SU-DHL-6 (cell line): ENCODE results near the gene CDC16.

Experiments
- H2AFZ ChIP-seq: fragments of 200-600 bp; sonication (generic); 2 replicates; pipeline ENCODE4 v1.6.1; 2014; ENCODE audit warnings: low read depth, mild to moderate bottlenecking, moderate library complexity, mixed read lengths, antibody characterized with exemption, low read length; ENCODE audit not compliant: severe bottlenecking
- H3F3A ChIP-seq: fragments of 200-600 bp; shearing (Covaris generic); 2 replicates; pipeline ENCODE4 v1.6.0; 2016; ENCODE audit warnings: antibody characterized with exemption, mild to moderate bottlenecking; ENCODE audit not compliant: insufficient read depth
- H3K27ac ChIP-seq: fragments of 200-600 bp; sonication (generic); 2 replicates; pipeline ENCODE4 v1.5.1; 2016; ENCODE audit warnings: low read depth, mild to moderate bottlenecking, low read length, moderate library complexity, mixed read lengths
- H3K27me3 ChIP-seq: fragments of 200-600 bp; sonication (generic), shearing (Covaris generic); 2 replicates; pipeline ENCODE4 v1.6.0; 2014; ENCODE audit warnings: mild to moderate bottlenecking, low read length
- H3K36me3 ChIP-seq: fragments of 200-600 bp; sonication (generic); 2 replicates; pipeline ENCODE4 v1.6.1; 2014; ENCODE audit warnings: mild to moderate bottlenecking, low read length, mixed read lengths
- H3K4me2 ChIP-seq: fragments of 300-600, 200-600 bp; shearing (Covaris generic), sonication (generic); 2 replicates; pipeline ENCODE4 v1.6.0; 2014; ENCODE audit warnings: low read length, low read depth, mild to moderate bottlenecking; ENCODE audit not compliant: poor library complexity, severe bottlenecking
- H3K4me3 ChIP-seq: fragments of 200-600 bp; sonication (generic); 2 replicates; pipeline ENCODE4 v1.5.1; 2014; ENCODE audit warnings: antibody characterized with exemption, low read length, mild to moderate bottlenecking, mixed read lengths; ENCODE audit not compliant: insufficient read depth, poor library complexity, severe bottlenecking
- H3K79me2 ChIP-seq: fragments of 200-600 bp; sonication (generic); 2 replicates; pipeline ENCODE4 v1.6.1; 2014; ENCODE audit warnings: mild to moderate bottlenecking, low read length, moderate library complexity; ENCODE audit not compliant: insufficient read depth
- H3K9ac ChIP-seq: fragments of 200-600 bp; sonication (generic); 2 replicates; pipeline ENCODE4 v1.7.0; 2014; ENCODE audit warnings: mild to moderate bottlenecking, low read length
- H3K9me2 ChIP-seq: fragments of 200-600 bp; sonication (generic); replicated peaks from 2 replicates; pipeline ENCODE4 v1.6.1; 2014; ENCODE audit warnings: low read length; ENCODE audit not compliant: insufficient read depth
- H3K9me3 ChIP-seq: fragments of 200-600 bp; sonication (generic); 2 replicates; pipeline ENCODE4 v1.6.1; 2014; ENCODE audit warnings: low read length, mixed read lengths; ENCODE audit not compliant: insufficient read depth
- H4K20me1 ChIP-seq: fragments of 200-600 bp; sonication (generic); 2 replicates; pipeline ENCODE4 v1.6.1; 2014; ENCODE audit warnings: low read depth, mild to moderate bottlenecking, antibody characterized with exemption, low read length, moderate library complexity, mixed read lengths
- CTCF ChIP-seq: fragments of 200-600 bp; sonication (generic); IDR thresholded peaks from one replicate; pipeline ENCODE4 v1.5.1; 2017; ENCODE audit warnings: antibody characterized with exemption, mild to moderate bottlenecking, low read length, moderate library complexity; ENCODE audit not compliant: insufficient read depth, poor library complexity, severe bottlenecking
- EZH2phosphoT487 ChIP-seq: fragments of 200-600 bp; sonication (generic), shearing (Covaris generic); conservative IDR thresholded peaks from 2 replicates; pipeline ENCODE4 v1.6.1; 2018; ENCODE audit warnings: mild to moderate bottlenecking, antibody characterized with exemption, low read length, moderate library complexity, mixed read lengths

CDC16 gene

GRCh38 chr13:114226088-114226487 is 8.6 kb upstream of the CDC16 start:
- Histone ChIP-seq H3K27me3 (no peaks in the 10 kb centered on the region), H3K79me2 (no peaks in the 10 kb centered on the region), H4K20me1 (no peaks in the 10 kb centered on the region), H3K9me2 (no peaks in the 10 kb centered on the region), H2AFZ (no peak overlapping the region), H3K4me3 (no peak overlapping the region), H3K36me3 (no peaks in the 10 kb centered on the region), H3K9ac (no peak overlapping the region), H3K4me2 (no peak overlapping the region), H3K9me3 (no peaks in the 10 kb centered on the region), H3K27ac (no peak overlapping the region), H3F3A (no peaks in the 10 kb centered on the region)
- TF ChIP-seq CTCF: no peak
- no peak for TF ChIP-seq EZH2phosphoT487

GRCh38 chr13:114226699-114227323 is 7.9 kb upstream of the CDC16 start:
- Histone ChIP-seq H3K27ac (no peak overlapping the region), H2AFZ (no peak overlapping the region), H4K20me1 (no peaks in the 10 kb centered on the region)

GRCh38 chr13:114227528-114227927 is 7.2 kb upstream of the CDC16 start:
- TF ChIP-seq EZH2phosphoT487 (no peak), CTCF (no peak)
- H3K4me3 ChIP-seq: no peak overlapping the region
- H3K79me2 ChIP-seq: no peaks in the 10 kb centered on the region
- no peaks in the 10 kb centered on the region for H3K9me3 ChIP-seq
- no peaks in the 10 kb centered on the region for H3K27me3 ChIP-seq
- no peaks in the 10 kb centered on the region for H4K20me1 ChIP-seq
- H3F3A ChIP-seq: no peaks in the 10 kb centered on the region
- H2AFZ ChIP-seq: no peak overlapping the region
- no peaks in the 10 kb centered on the region for H3K9me2 ChIP-seq
- H3K27ac ChIP-seq: no peak overlapping the region
- no peaks in the 10 kb centered on the region for H3K36me3 ChIP-seq
- H3K9ac ChIP-seq: no peak overlapping the region
- no peak overlapping the region for H3K4me2 ChIP-seq

More at GRCh38 chr13:114226699-114227323, 7.9 kb upstream of the CDC16 start:
- no peak overlapping the region for H3K4me2 ChIP-seq
- TF ChIP-seq EZH2phosphoT487 (no peak), CTCF (peak; percentile 67)
- no peaks in the 10 kb centered on the region for H3K9me3 ChIP-seq
- H3K4me3 ChIP-seq: no peak overlapping the region
- H3F3A ChIP-seq: no peaks in the 10 kb centered on the region
- no peaks in the 10 kb centered on the region for H3K27me3 ChIP-seq
- H3K36me3 ChIP-seq: no peaks in the 10 kb centered on the region
- H3K9ac ChIP-seq: no peak overlapping the region
- no peaks in the 10 kb centered on the region for H3K79me2 ChIP-seq
- no peaks in the 10 kb centered on the region for H3K9me2 ChIP-seq
